CD4-positive, alpha-beta memory T cell (primary cell): Measurements from ENCODE around the gene SLC45A2. TPM values are rescaled to one million over a fixed set of nuclear protein-coding genes. Genes with fewer than 3 reads are reported as not detected.

Experiments used
- CTCF ChIA-PET: fragments of 350-600 bp; sonication (Branson Sonifier 250); formaldehyde crosslinking; loops from one replicate; lab custom pipeline; 2021; ENCODE audit warnings: inconsistent platforms; ENCODE audit not compliant: partially characterized antibody; lab: Charles Lee
- POLR2A ChIA-PET: fragments of 350-600 bp; sonication (Branson Sonifier 250); formaldehyde crosslinking; loops from one replicate; lab custom pipeline; 2021; ENCODE audit not compliant: partially characterized antibody; lab: Charles Lee
- DNase-seq, 5 donors: peaks; one replicate each; pipeline versions ENCODE4 v3.0.0 to v3.0.0-alpha.2; 2020 to 2022; ENCODE audit warnings: mixed read lengths in 1 of 5
- H3K27ac ChIP-seq: one replicate; pipeline ENCODE4 v1.7.0; 2013; ENCODE audit warnings: low read depth, low read length
- H3K27me3 ChIP-seq: 2 replicates; pipeline ENCODE4 v1.7.0; 2013; ENCODE audit warnings: mild to moderate bottlenecking, low read length, moderate library complexity; ENCODE audit not compliant: insufficient read depth
- H3K36me3 ChIP-seq: 2 replicates; pipeline ENCODE4 v1.7.0; 2013; ENCODE audit warnings: mild to moderate bottlenecking, low read length, moderate library complexity; ENCODE audit not compliant: insufficient read depth
- H3K4me1 ChIP-seq: 2 replicates; pipeline ENCODE4 v1.7.0; 2013; ENCODE audit warnings: mild to moderate bottlenecking, low read length, moderate library complexity; ENCODE audit not compliant: insufficient read depth
- H3K4me3 ChIP-seq, 2 donors: one replicate each; pipeline ENCODE4 v1.7.0; 2013; ENCODE audit warnings: low read length in 2 of 2, mild to moderate bottlenecking in 1 of 2
- H3K9me3 ChIP-seq, 2 donors: one replicate each; pipeline ENCODE4 v1.7.0; 2013; ENCODE audit warnings: low read length in 2 of 2, control low read depth in 1 of 2; ENCODE audit not compliant: control insufficient read depth in 1 of 2
- H3K27ac Mint-ChIP-seq, 7 donors: one replicate each; pipeline ENCODE4 v1.8.0; 2020 to 2021; ENCODE audit warnings: mixed read lengths in 7 of 7, mild to moderate bottlenecking in 6 of 7, inconsistent platforms in 3 of 7, moderate library complexity in 3 of 7
- H3K27me3 Mint-ChIP-seq, 2 donors: one replicate each; pipeline ENCODE4 v1.8.0; 2020 to 2021; ENCODE audit warnings: mixed read lengths in 2 of 2
- H3K36me3 Mint-ChIP-seq, 2 donors: one replicate each; pipeline ENCODE4 v1.8.0; 2020 to 2021; ENCODE audit warnings: mixed read lengths in 2 of 2, inconsistent platforms in 1 of 2, mild to moderate bottlenecking in 1 of 2
- H3K4me1 Mint-ChIP-seq, 4 donors: one replicate each; pipeline ENCODE4 v1.8.0; 2020 to 2021; ENCODE audit warnings: mixed read lengths in 4 of 4, mild to moderate bottlenecking in 1 of 4
- H3K4me3 Mint-ChIP-seq, 8 donors: one replicate each; pipeline ENCODE4 v1.8.0; 2020 to 2021; ENCODE audit warnings: mixed read lengths in 8 of 8, mild to moderate bottlenecking in 7 of 8, moderate library complexity in 6 of 8, inconsistent platforms in 3 of 8
- H3K9me3 Mint-ChIP-seq, 8 donors: one replicate each; pipeline ENCODE4 v1.8.0; 2020 to 2021; ENCODE audit warnings: mixed read lengths in 8 of 8, mild to moderate bottlenecking in 5 of 8, inconsistent platforms in 3 of 8, moderate library complexity in 1 of 8
- intact Hi-C: fragments of 100-400 bp; cut with micrococcal nuclease; formaldehyde crosslinking; loops from one replicate; pipeline ENCODE4 v1.15.1; 2023
- polyA plus RNA-seq, 2 donors: library from polyadenylated mRNA; unstranded; fragments of 300-500 nt; fragmentation: Illumina TruSeq; gene quantifications; one replicate each; pipeline ENCODE4 v1.2.3, GENCODE V29; 2021
- total RNA-seq, 2 experiments: library from RNA; stranded (reverse); gene quantifications; one replicate each; pipeline ENCODE4 v1.2.3, GENCODE V29; 2021

Gene SLC45A2
- total and polyA plus RNA-seq, 4 experiments from 2014 or later, result not detected

- H3K27ac ChIP-seq, result no peak overlapping the region
- no peaks in the 10 kb centered on the region for H3K9me3 ChIP-seq
- no peaks in the 10 kb centered on the region for H3K9me3 Mint-ChIP-seq
- H3K4me3 ChIP-seq, result no peak overlapping the region
- no peaks in the 10 kb centered on the region for H3K27me3 Mint-ChIP-seq
- H3K4me1 ChIP-seq, result no peaks in the 10 kb centered on the region
- intact Hi-C loops, result no loop called here
- peaks cover 3 to 6% (median 6%) of the 10 kb centered on the region in 4 donors for H3K4me1 Mint-ChIP-seq
- H3K27ac Mint-ChIP-seq, result peak overlapping the region in 2 of 7 donors; percentile 1 to 9
- H3K27me3 ChIP-seq, result no peaks in the 10 kb centered on the region
- H3K4me3 Mint-ChIP-seq, result no peak overlapping the region
- no peak for DNase-seq
- CTCF ChIA-PET, result no interaction called here
- H3K36me3 Mint-ChIP-seq, result peaks cover 20 to 37% of the 10 kb centered on the region in 2 donors
- H3K36me3 ChIP-seq, result no peaks in the 10 kb centered on the region
- POLR2A ChIA-PET, result no interaction called here
These were observed 16.8 kb upstream of the SLC45A2 start for GRCh38 chr5:34001241-34001841.

- no peak overlapping the region for H3K27ac Mint-ChIP-seq
These were observed 15.5 kb upstream of the SLC45A2 start for GRCh38 chr5:33999978-34000377.

GRCh38 chr5:33997331-33997983, 13.0 kb upstream of the SLC45A2 start:
- peak; percentile 28 to 36 (median 33) for DNase-seq
- Mint-ChIP-seq H3K4me1 (peaks cover 3 to 7% (median 6%) of the 10 kb centered on the region in 4 donors), H3K9me3 (no peaks in the 10 kb centered on the region), H3K36me3 (peaks cover 16 to 26% of the 10 kb centered on the region in 2 donors), H3K27ac (peak overlapping the region in 2 of 7 donors; percentile 19 to 37), H3K4me3 (no peak overlapping the region), H3K27me3 (no peaks in the 10 kb centered on the region)
- no peaks in the 10 kb centered on the region for H3K9me3 ChIP-seq
- no peaks in the 10 kb centered on the region for H3K36me3 ChIP-seq
- no peaks in the 10 kb centered on the region for H3K27me3 ChIP-seq
- CTCF ChIA-PET, result interaction anchor here (0.7 to 4.3 kb wide), 16 partner anchors 9 to 561 kb away, joined by 3 to 31 read pairs (median 4); partner anchors contain the start of gene AMACR
- intact Hi-C loops, result loop anchor here (1.0 kb wide), 1 partner anchor 468 kb away; no protein-coding TSS in a partner anchor
- H3K27ac ChIP-seq, result no peak overlapping the region
- H3K4me3 ChIP-seq, result no peak overlapping the region
- POLR2A ChIA-PET, result interaction anchor here (1.3 to 1.6 kb wide), 2 partner anchors 9 to 11 kb away, joined by 3 to 10 read pairs; partner anchors contain the start of gene AMACR
- H3K4me1 ChIP-seq, result no peaks in the 10 kb centered on the region

More at GRCh38 chr5:33999978-34000377, 15.5 kb upstream of the SLC45A2 start:
- Mint-ChIP-seq H3K4me3 (no peak overlapping the region), H3K4me1 (peaks cover 3 to 6% (median 5%) of the 10 kb centered on the region in 4 donors), H3K27me3 (no peaks in the 10 kb centered on the region), H3K9me3 (no peaks in the 10 kb centered on the region), H3K36me3 (peaks cover 20 to 38% of the 10 kb centered on the region in 2 donors)
- intact Hi-C loops, result no loop called here
- H3K4me1 ChIP-seq, result no peaks in the 10 kb centered on the region
- H3K36me3 ChIP-seq, result no peaks in the 10 kb centered on the region
- no peak overlapping the region for H3K4me3 ChIP-seq
- no peaks in the 10 kb centered on the region for H3K9me3 ChIP-seq
- no peaks in the 10 kb centered on the region for H3K27me3 ChIP-seq
- no peak for DNase-seq
- CTCF ChIA-PET, result interaction anchor here (2.9 kb wide), 1 partner anchor 20 kb away, joined by 6 read pairs; no protein-coding TSS in a partner anchor
- POLR2A ChIA-PET, result no interaction called here
- H3K27ac ChIP-seq, result no peak overlapping the region

GRCh38 chr5:33995865-33996264, 11.4 kb upstream of the SLC45A2 start:
- Histone ChIP-seq H3K27ac (no peak overlapping the region), H3K9me3 (no peaks in the 10 kb centered on the region), H3K27me3 (no peaks in the 10 kb centered on the region), H3K36me3 (no peaks in the 10 kb centered on the region), H3K4me3 (no peak overlapping the region), H3K4me1 (no peaks in the 10 kb centered on the region)
- CTCF ChIA-PET, result interaction anchor here (0.6 to 4.3 kb wide), 9 partner anchors 12 to 700 kb away, joined by 3 to 31 read pairs (median 4); partner anchors contain the start of genes AMACR and SLC45A2
- no peaks in the 10 kb centered on the region for H3K9me3 Mint-ChIP-seq
- intact Hi-C loops, result no loop called here
- no peak overlapping the region for H3K27ac Mint-ChIP-seq
- no peak overlapping the region for H3K4me3 Mint-ChIP-seq
- POLR2A ChIA-PET, result interaction anchor here (0.9 kb wide), 1 partner anchor 9 kb away, joined by 3 read pairs; no protein-coding TSS in a partner anchor
- H3K4me1 Mint-ChIP-seq, result peaks cover 3 to 6% (median 6%) of the 10 kb centered on the region in 4 donors
- no peak for DNase-seq
- no peaks in the 10 kb centered on the region for H3K27me3 Mint-ChIP-seq
- peaks cover 16 to 29% of the 10 kb centered on the region in 2 donors for H3K36me3 Mint-ChIP-seq

- Mint-ChIP-seq H3K4me1 (peaks cover 3 to 6% (median 6%) of the 10 kb centered on the region in 4 donors), H3K27me3 (no peaks in the 10 kb centered on the region), H3K36me3 (peaks cover 21 to 29% of the 10 kb centered on the region in 2 donors), H3K9me3 (no peaks in the 10 kb centered on the region), H3K4me3 (no peak overlapping the region), H3K27ac (peak overlapping the region in 1 of 7 donors; percentile 60)
- Histone ChIP-seq H3K36me3 (no peaks in the 10 kb centered on the region), H3K4me3 (no peak overlapping the region), H3K27me3 (no peaks in the 10 kb centered on the region), H3K9me3 (no peaks in the 10 kb centered on the region), H3K27ac (no peak overlapping the region), H3K4me1 (no peaks in the 10 kb centered on the region)
- ChIA-PET POLR2A (no interaction called here), CTCF (no interaction called here)
- intact Hi-C loops, result no loop called here
- DNase-seq, result no peak
These were observed 10.4 kb upstream of the SLC45A2 start for GRCh38 chr5:33994845-33995244.

GRCh38 chr5:33992864-33993263, 8.4 kb upstream of the SLC45A2 start:
- CTCF ChIA-PET, result no interaction called here
- no peak for DNase-seq
- H3K4me3 ChIP-seq, result no peak overlapping the region
- H3K36me3 ChIP-seq, result peaks cover 10% of the 10 kb centered on the region
- Mint-ChIP-seq H3K27me3 (no peaks in the 10 kb centered on the region), H3K27ac (peak overlapping the region in 3 of 7 donors; percentile 1 to 70 (median 62)), H3K36me3 (peaks cover 35 to 37% of the 10 kb centered on the region in 2 donors), H3K4me3 (no peak overlapping the region), H3K9me3 (no peaks in the 10 kb centered on the region), H3K4me1 (peaks cover 3 to 6% (median 6%) of the 10 kb centered on the region in 4 donors)
- H3K4me1 ChIP-seq, result no peaks in the 10 kb centered on the region
- POLR2A ChIA-PET, result no interaction called here
- no peak overlapping the region for H3K27ac ChIP-seq
- H3K9me3 ChIP-seq, result no peaks in the 10 kb centered on the region
- intact Hi-C loops, result no loop called here
- no peaks in the 10 kb centered on the region for H3K27me3 ChIP-seq

- intact Hi-C loops, result no loop called here
- H3K27me3 Mint-ChIP-seq, result peaks cover 0 to 2% of the 10 kb centered on the region in 2 donors
- CTCF ChIA-PET, result interaction anchor here (1.1 kb wide), 1 partner anchor 15 kb away, joined by 3 read pairs; no protein-coding TSS in a partner anchor
- H3K4me3 Mint-ChIP-seq, result no peak overlapping the region
- H3K27ac Mint-ChIP-seq, result no peak overlapping the region
- H3K4me3 ChIP-seq, result no peak overlapping the region
- POLR2A ChIA-PET, result no interaction called here
- H3K27ac ChIP-seq, result no peak overlapping the region
- no peaks in the 10 kb centered on the region for H3K27me3 ChIP-seq
- H3K36me3 Mint-ChIP-seq, result peaks cover 16 to 26% of the 10 kb centered on the region in 2 donors
- no peaks in the 10 kb centered on the region for H3K9me3 Mint-ChIP-seq
- no peak for DNase-seq
- H3K9me3 ChIP-seq, result no peaks in the 10 kb centered on the region
- peaks cover 10% of the 10 kb centered on the region for H3K36me3 ChIP-seq
- no peaks in the 10 kb centered on the region for H3K4me1 Mint-ChIP-seq
- H3K4me1 ChIP-seq, result no peaks in the 10 kb centered on the region
These were observed 954 bp upstream of the SLC45A2 start for GRCh38 chr5:33985447-33985846.
